IMR-90 (cell line): ENCODE data around the gene HMGCLL1. TPM values are rescaled to one million over a fixed set of nuclear protein-coding genes. Genes with fewer than 3 reads are reported as not detected.

Experiments
- ATAC-seq: fragments of 200-7000 bp; cut with Tn5 transposase; 2 replicates; pipeline ENCODE4 v1.9.1; 2020; ENCODE audit warnings: low read depth, mild to moderate bottlenecking, moderate library complexity
- BruUV-seq: library from RNA; stranded (reverse); fragments of 400-500 nt; replicated peaks from 2 replicates; lab custom pipeline; 2021; lab: Mats Ljungman, UMichigan
- CTCF ChIA-PET: fragments of 300-600 bp; formaldehyde crosslinking; extraction: SDS; loops from one replicate; lab custom pipeline; 2021; ENCODE audit warnings: antibody characterized with exemption; lab: Yijun Ruan, JAX
- POLR2A ChIA-PET: fragments of 300-600 bp; sonication (Branson Sonifier 250); formaldehyde crosslinking; loops from one replicate; lab custom pipeline; 2022; ENCODE audit warnings: antibody characterized with exemption; ENCODE audit not compliant: unreplicated experiment; lab: Charles Lee
- DNase-seq: peaks from one replicate; pipeline ENCODE4 v3.0.0; 2013
- H2AFZ ChIP-seq: replicated peaks from 2 replicates; pipeline ENCODE3; 2013; ENCODE audit warnings: low read length, mild to moderate bottlenecking; ENCODE audit not compliant: poor library complexity
- H2AK5ac ChIP-seq: 2 replicates; pipeline ENCODE4 v1.6.1; 2013; ENCODE audit warnings: low read depth, low read length, inconsistent platforms
- H2AK9ac ChIP-seq: replicated peaks from 2 replicates; pipeline ENCODE3; 2013; ENCODE audit warnings: mild to moderate bottlenecking, low read depth, low read length, moderate library complexity; ENCODE audit not compliant: poor library complexity
- H2BK120ac ChIP-seq: 2 replicates; pipeline ENCODE4 v1.6.1; 2013; ENCODE audit warnings: low read depth, low read length, inconsistent platforms
- H2BK15ac ChIP-seq: 3 replicates; pipeline ENCODE4 v1.6.1; 2013; ENCODE audit warnings: low read depth, low read length, inconsistent platforms
- H2BK20ac ChIP-seq: 2 replicates; pipeline ENCODE4 v1.6.1; 2013; ENCODE audit warnings: low read depth, mild to moderate bottlenecking, inconsistent platforms, low read length, moderate library complexity
- H2BK5ac ChIP-seq: 2 replicates; pipeline ENCODE4 v1.6.1; 2013; ENCODE audit warnings: mild to moderate bottlenecking, low read depth, low read length, inconsistent platforms; ENCODE audit not compliant: poor library complexity, severe bottlenecking
- H3K14ac ChIP-seq: replicated peaks from 2 replicates; pipeline ENCODE4 v1.6.1; 2013; ENCODE audit warnings: low read depth, low read length, inconsistent platforms
- H3K18ac ChIP-seq: 2 replicates; pipeline ENCODE4 v1.6.1; 2013; ENCODE audit warnings: low read depth, low read length, control low read depth
- H3K23ac ChIP-seq: 2 replicates; pipeline ENCODE4 v1.6.1; 2013; ENCODE audit warnings: low read depth, low read length, inconsistent platforms
- H3K27ac ChIP-seq: 2 replicates; pipeline ENCODE4 v1.5.1; 2013; ENCODE audit warnings: mild to moderate bottlenecking, control low read depth, low read length; ENCODE audit not compliant: insufficient read depth
- H3K27me3 ChIP-seq: 2 replicates; pipeline ENCODE4 v1.6.1; 2013; ENCODE audit warnings: low read length; ENCODE audit not compliant: control insufficient read depth, insufficient read depth
- H3K36me3 ChIP-seq: 2 replicates; pipeline ENCODE4 v1.6.1; 2013; ENCODE audit warnings: low read length, mixed read lengths; ENCODE audit not compliant: control insufficient read depth, insufficient read depth
- H3K4ac ChIP-seq: 2 replicates; pipeline ENCODE4 v1.6.1; 2013; ENCODE audit warnings: low read depth, low read length, inconsistent platforms
- H3K4me1 ChIP-seq: 2 replicates; pipeline ENCODE4 v1.6.1; 2013; ENCODE audit warnings: low read length, mixed read lengths; ENCODE audit not compliant: control insufficient read depth, insufficient read depth
- H3K4me2 ChIP-seq: 2 replicates; pipeline ENCODE4 v1.6.1; 2013; ENCODE audit warnings: low read depth, mild to moderate bottlenecking, control low read depth, low read length, moderate library complexity
- H3K4me3 ChIP-seq: 2 replicates; pipeline ENCODE4 v1.5.1; 2013; ENCODE audit warnings: low read depth, mild to moderate bottlenecking, control low read depth, low read length, moderate library complexity; ENCODE audit not compliant: insufficient read depth
- H3K56ac ChIP-seq: 2 replicates; pipeline ENCODE4 v1.6.1; 2013; ENCODE audit warnings: low read length, inconsistent platforms; ENCODE audit not compliant: insufficient read depth; ENCODE audit errors: extremely low read depth
- H3K79me1 ChIP-seq, 2 experiments: 2 replicates each; pipeline ENCODE4 v1.6.1; 2013; ENCODE audit warnings: low read length in 2 of 2, inconsistent platforms in 1 of 2, low read depth in 1 of 2
- H3K9ac ChIP-seq: 2 replicates; pipeline ENCODE4 v1.6.1; 2013; ENCODE audit warnings: low read depth, low read length, control low read depth
- H3K9me1 ChIP-seq: 2 replicates; pipeline ENCODE4 v1.6.1; 2013; ENCODE audit warnings: low read length, inconsistent platforms; ENCODE audit not compliant: insufficient read depth
- H3K9me3 ChIP-seq: 2 replicates; pipeline ENCODE4 v1.6.1; 2013; ENCODE audit warnings: low read length; ENCODE audit not compliant: control insufficient read depth, insufficient read depth
- H4K20me1 ChIP-seq: 2 replicates; pipeline ENCODE4 v1.6.1; 2013; ENCODE audit warnings: low read length, inconsistent platforms; ENCODE audit not compliant: insufficient read depth
- H4K5ac ChIP-seq: 2 replicates; pipeline ENCODE4 v1.6.1; 2013; ENCODE audit warnings: mild to moderate bottlenecking, low read depth, low read length, control low read depth
- H4K8ac ChIP-seq, 2 experiments: 2 replicates each; pipeline ENCODE4 v1.6.1; 2013; ENCODE audit warnings: low read depth in 2 of 2, low read length in 2 of 2, control low read depth in 1 of 2, inconsistent platforms in 1 of 2
- H4K91ac ChIP-seq: 2 replicates; pipeline ENCODE4 v1.6.1; 2013; ENCODE audit warnings: low read depth, low read length, inconsistent platforms; ENCODE audit not compliant: insufficient read depth
- MAFK ChIP-seq: IDR thresholded peaks from 2 replicates; pipeline ENCODE4 v1.6.1; 2012; ENCODE audit warnings: low read depth, low read length, improper control_type of control experiment
- MXI1 ChIP-seq: IDR thresholded peaks from 2 replicates; pipeline ENCODE4 v1.6.1; 2012; ENCODE audit warnings: low read depth, mild to moderate bottlenecking, low read length, moderate library complexity, borderline replicate concordance
- RAD21 ChIP-seq: IDR thresholded peaks from 2 replicates; pipeline ENCODE4 v1.6.1; 2012; ENCODE audit warnings: low read length, improper control_type of control experiment
- RCOR1 ChIP-seq: IDR thresholded peaks from 2 replicates; pipeline ENCODE4 v1.6.1; 2012; ENCODE audit warnings: mild to moderate bottlenecking, low read length, improper control_type of control experiment; ENCODE audit not compliant: insufficient replicate concordance
- RFX5 ChIP-seq: IDR thresholded peaks from 2 replicates; pipeline ENCODE4 v1.8.0; 2012; ENCODE audit warnings: low read depth, mild to moderate bottlenecking, low read length, moderate library complexity
- USF2 ChIP-seq: fragments of 150-350 bp; IDR thresholded peaks from 2 replicates; pipeline ENCODE4 v1.6.1; 2017; ENCODE audit warnings: mild to moderate bottlenecking, antibody characterized with exemption, low read length, low read depth
- dilution Hi-C: fragments of 300-500 bp; cut with HindIII; formaldehyde crosslinking; loops from one replicate; pipeline ENCODE4 v1.14.3; 2018; ENCODE audit warnings: low sequenced_read_pairs; ENCODE audit not compliant: unreplicated experiment
- in situ Hi-C: fragments of 300-500 bp; cut with MboI; formaldehyde crosslinking; loops from 3 replicates; pipeline ENCODE4 v1.14.3; 2019; ENCODE audit warnings: low sequenced_read_pairs, inconsistent platforms, mixed read lengths
- intact Hi-C: fragments of 100-400 bp; cut with micrococcal nuclease; formaldehyde crosslinking; loops from 2 replicates; pipeline ENCODE4 v1.10.0; 2022
- polyA plus RNA-seq, 3 experiments: library from polyadenylated mRNA; depleted of rRNA; stranded (reverse); fragments of >200 nt; gene quantifications; 2 replicates each; pipeline ENCODE4 v1.2.3, GENCODE V29; 2012; ENCODE audit warnings: low replicate concordance in 1 of 3
- total RNA-seq: library from RNA; depleted of rRNA; stranded (reverse); fragments of >200 nt; gene quantifications from 2 replicates; pipeline ENCODE4 v1.2.3, GENCODE V29; 2012

Gene HMGCLL1
- total and polyA plus RNA-seq, 2 of the 4 experiments (the other 2 are of a cell fraction): 0.03 TPM; not detected in 1

- Histone ChIP-seq H2AK5ac (no peak overlapping the region), H3K36me3 (no peaks in the 10 kb centered on the region), H3K56ac (no peak overlapping the region), H3K27ac (no peak overlapping the region), H2BK15ac (no peak overlapping the region), H3K4me1 (no peaks in the 10 kb centered on the region), H3K9me3 (no peaks in the 10 kb centered on the region), H2BK120ac (no peak overlapping the region), H3K9me1 (no peaks in the 10 kb centered on the region), H2AK9ac (no peak overlapping the region), H3K14ac (no peak overlapping the region), H3K27me3 (no peaks in the 10 kb centered on the region), H4K91ac (no peak overlapping the region), H4K5ac (no peak overlapping the region), H3K4ac (no peak overlapping the region), H2BK20ac (no peak overlapping the region), H2AFZ (no peak overlapping the region), H3K4me3 (no peak overlapping the region), H4K8ac (no peak overlapping the region), H3K23ac (no peak overlapping the region), H3K18ac (no peak overlapping the region), H3K9ac (no peak overlapping the region), H2BK5ac (no peak overlapping the region), H3K79me1 (no peaks in the 10 kb centered on the region), H3K4me2 (no peak overlapping the region), H4K20me1 (no peaks in the 10 kb centered on the region)
- intact Hi-C loops: no loop called here
- no TSS peak for BruUV-seq
- DNase-seq (no peak), ATAC-seq (no peak)
- POLR2A ChIA-PET: no interaction called here
- dilution Hi-C loops: no loop called here
- CTCF ChIA-PET: interaction anchor here (0.8 to 1.2 kb wide), 2 partner anchors 9 to 442 kb away, joined by 3 read pairs; no protein-coding TSS in a partner anchor
- in situ Hi-C loops: no loop called here
- TF ChIP-seq RFX5 (no peak), MAFK (no peak), USF2 (no peak), MXI1 (no peak), RAD21 (no peak), RCOR1 (no peak)
These were observed 79.4 kb downstream of the HMGCLL1 start for GRCh38 chr6:55499591-55499990.
